Neural progenitor cell (in vitro differentiated cells): Measurements from ENCODE around the gene PLVAP. TPM values are rescaled to one million over a fixed set of nuclear protein-coding genes. Genes with fewer than 3 reads are reported as not detected.

ENCODE experiments used
- DNase-seq: peaks from one replicate; pipeline ENCODE4 v3.0.0-alpha.2; 2016; ENCODE audit warnings: low spot score
- H2AFZ ChIP-seq: fragments of 200-600 bp; sonication (generic); replicated peaks from 2 replicates; pipeline ENCODE4 v1.6.1; 2016; ENCODE audit warnings: antibody characterized with exemption
- H3F3A ChIP-seq: fragments of 200-600 bp; sonication (generic); 2 replicates; pipeline ENCODE4 v1.6.1; 2016; ENCODE audit warnings: antibody characterized with exemption, low read depth
- H3K27ac ChIP-seq: fragments of 200-600 bp; sonication (generic); 2 replicates; pipeline ENCODE4 v1.5.1; 2016; ENCODE audit warnings: mild to moderate bottlenecking
- H3K27me3 ChIP-seq: fragments of 200-600 bp; sonication (generic); 2 replicates; pipeline ENCODE4 v1.6.1; 2016; ENCODE audit warnings: mild to moderate bottlenecking, moderate library complexity
- H3K36me3 ChIP-seq: fragments of 200-600 bp; sonication (generic); 2 replicates; pipeline ENCODE4 v1.5.1; 2016
- H3K4me1 ChIP-seq: fragments of 200-600 bp; sonication (generic); 2 replicates; pipeline ENCODE4 v1.6.1; 2016; ENCODE audit warnings: mixed run types
- H3K4me2 ChIP-seq: fragments of 200-600 bp; sonication (generic); 2 replicates; pipeline ENCODE4 v1.6.1; 2016
- H3K4me3 ChIP-seq: fragments of 200-600 bp; sonication (generic); 2 replicates; pipeline ENCODE4 v1.5.1; 2016
- H3K79me2 ChIP-seq: fragments of 200-600 bp; sonication (generic); 2 replicates; pipeline ENCODE4 v1.6.1; 2016; ENCODE audit warnings: low read depth
- H3K9ac ChIP-seq: fragments of 200-600 bp; sonication (generic); 2 replicates; pipeline ENCODE4 v1.6.1; 2016
- H3K9me3 ChIP-seq: fragments of 200-600 bp; sonication (generic); 2 replicates; pipeline ENCODE4 v1.5.1; 2016; ENCODE audit warnings: low read depth
- H4K20me1 ChIP-seq: fragments of 200-600 bp; sonication (generic); 2 replicates; pipeline ENCODE4 v1.6.1; 2016; ENCODE audit warnings: low read depth
- H3K27ac Mint-ChIP-seq: 3 replicates; pipeline ENCODE4 v1.8.0; 2021; ENCODE audit warnings: mixed read lengths
- H3K27me3 Mint-ChIP-seq: 2 replicates; pipeline ENCODE4 v1.8.0; 2022; ENCODE audit warnings: low read depth, mild to moderate bottlenecking, inconsistent platforms, moderate library complexity, mixed read lengths; ENCODE audit not compliant: insufficient read depth
- H3K36me3 Mint-ChIP-seq: 3 replicates; pipeline ENCODE4 v1.8.0; 2021; ENCODE audit warnings: mixed read lengths
- H3K4me1 Mint-ChIP-seq: 3 replicates; pipeline ENCODE4 v1.8.0; 2021; ENCODE audit warnings: mixed read lengths
- H3K4me3 Mint-ChIP-seq: 3 replicates; pipeline ENCODE4 v1.8.0; 2021; ENCODE audit warnings: mild to moderate bottlenecking, moderate library complexity, mixed read lengths
- H3K9me3 Mint-ChIP-seq: 3 replicates; pipeline ENCODE4 v1.8.0; 2020; ENCODE audit warnings: mixed read lengths
- CTCF ChIP-seq: fragments of 200-600 bp; sonication (generic); IDR thresholded peaks from 2 replicates; pipeline ENCODE4 v1.5.1; 2017; ENCODE audit warnings: antibody characterized with exemption, mild to moderate bottlenecking
- EZH2 ChIP-seq: fragments of 200-600 bp; sonication (generic); IDR thresholded peaks from 2 replicates; pipeline ENCODE4 v1.6.1; 2017; ENCODE audit warnings: antibody characterized with exemption, mild to moderate bottlenecking, moderate library complexity
- EZH2phosphoT487 ChIP-seq: fragments of 200-600 bp; sonication (generic); IDR thresholded peaks from 2 replicates; pipeline ENCODE4 v1.6.1; 2017; ENCODE audit warnings: antibody characterized with exemption
- total RNA-seq: library from RNA; depleted of rRNA; stranded (reverse); fragments of >200 nt; gene quantifications from 2 replicates; pipeline ENCODE4 v1.2.3, GENCODE V29; 2015; ENCODE audit warnings: low replicate concordance

PLVAP gene
- total RNA-seq, 1 donor from 2014 or later: 0.11 TPM

GRCh38 chr19:17414097-17414496 is 37.0 kb upstream of the PLVAP start:
- H2AFZ ChIP-seq: no peak overlapping the region
- H3K27ac ChIP-seq: no peak overlapping the region
- H3K4me1 ChIP-seq: peaks cover 15% of the 10 kb centered on the region
- H4K20me1 ChIP-seq: no peaks in the 10 kb centered on the region
- no peaks in the 10 kb centered on the region for H3K27me3 ChIP-seq
- DNase-seq: no peak
- H3F3A ChIP-seq: peaks cover 41% of the 10 kb centered on the region
- TF ChIP-seq CTCF: no peak
- no peak for TF ChIP-seq EZH2
- TF ChIP-seq EZH2phosphoT487: no peak
- no peaks in the 10 kb centered on the region for H3K9me3 Mint-ChIP-seq
- H3K27me3 Mint-ChIP-seq: peaks cover 14% of the 10 kb centered on the region
- no peak overlapping the region for H3K4me3 Mint-ChIP-seq
- H3K36me3 Mint-ChIP-seq: no peaks in the 10 kb centered on the region
- no peaks in the 10 kb centered on the region for H3K36me3 ChIP-seq
- H3K4me2 ChIP-seq: no peak overlapping the region
- H3K27ac Mint-ChIP-seq: no peak overlapping the region
- no peaks in the 10 kb centered on the region for H3K79me2 ChIP-seq
- no peak overlapping the region for H3K9ac ChIP-seq
- peaks cover 22% of the 10 kb centered on the region for H3K4me1 Mint-ChIP-seq
- H3K9me3 ChIP-seq: no peaks in the 10 kb centered on the region
- no peak overlapping the region for H3K4me3 ChIP-seq

GRCh38 chr19:17411801-17412200 is 34.7 kb upstream of the PLVAP start:
- H3K9me3 ChIP-seq: no peaks in the 10 kb centered on the region
- no peak overlapping the region for H3K27ac ChIP-seq
- H3K36me3 Mint-ChIP-seq: no peaks in the 10 kb centered on the region
- no peak overlapping the region for H3K4me3 Mint-ChIP-seq
- H3K36me3 ChIP-seq: no peaks in the 10 kb centered on the region
- H3F3A ChIP-seq: peaks cover 28% of the 10 kb centered on the region
- TF ChIP-seq EZH2: no peak
- no peak for TF ChIP-seq EZH2phosphoT487
- TF ChIP-seq CTCF: no peak
- no peak overlapping the region for H3K9ac ChIP-seq
- H3K9me3 Mint-ChIP-seq: no peaks in the 10 kb centered on the region
- H3K4me2 ChIP-seq: no peak overlapping the region
- H3K4me1 Mint-ChIP-seq: peaks cover 27% of the 10 kb centered on the region
- H3K79me2 ChIP-seq: no peaks in the 10 kb centered on the region
- H3K4me1 ChIP-seq: peaks cover 19% of the 10 kb centered on the region
- no peak overlapping the region for H3K4me3 ChIP-seq
- no peak overlapping the region for H3K27ac Mint-ChIP-seq
- H2AFZ ChIP-seq: no peak overlapping the region
- no peak for DNase-seq
- H3K27me3 Mint-ChIP-seq: peaks cover 10% of the 10 kb centered on the region
- no peaks in the 10 kb centered on the region for H4K20me1 ChIP-seq
- no peaks in the 10 kb centered on the region for H3K27me3 ChIP-seq

DNA sequence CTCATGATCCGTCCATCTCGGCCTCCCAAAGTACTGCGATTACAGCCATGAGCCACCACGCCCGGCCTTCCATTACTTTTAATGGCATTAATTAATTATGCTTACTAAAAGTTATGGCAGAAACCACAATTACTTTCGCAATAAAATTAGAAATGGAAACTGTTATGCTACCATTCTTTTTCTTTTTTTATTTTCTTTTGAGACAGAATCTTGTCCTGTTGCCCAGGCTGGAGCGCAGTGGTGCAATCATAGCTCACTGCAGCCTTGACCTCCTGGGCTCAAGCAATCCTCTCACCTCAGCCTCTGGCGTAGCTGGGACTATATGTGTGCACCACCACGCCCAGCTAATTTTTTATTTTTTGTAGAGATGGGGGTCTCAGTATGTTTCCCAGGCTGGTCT is 32.8 kb upstream of the PLVAP start:
- Histone ChIP-seq H3F3A (peaks cover 28% of the 10 kb centered on the region), H3K27me3 (no peaks in the 10 kb centered on the region), H2AFZ (no peak overlapping the region), H3K36me3 (no peaks in the 10 kb centered on the region), H4K20me1 (no peaks in the 10 kb centered on the region), H3K79me2 (peaks cover 6% of the 10 kb centered on the region), H3K4me1 (peaks cover 12% of the 10 kb centered on the region), H3K4me3 (no peak overlapping the region), H3K9me3 (no peaks in the 10 kb centered on the region), H3K27ac (no peak overlapping the region), H3K9ac (no peak overlapping the region), H3K4me2 (no peak overlapping the region)
- no peaks in the 10 kb centered on the region for H3K9me3 Mint-ChIP-seq
- H3K36me3 Mint-ChIP-seq: no peaks in the 10 kb centered on the region
- no peak overlapping the region for H3K27ac Mint-ChIP-seq
- no peak for DNase-seq
- H3K4me1 Mint-ChIP-seq: peaks cover 34% of the 10 kb centered on the region
- H3K4me3 Mint-ChIP-seq: no peak overlapping the region
- H3K27me3 Mint-ChIP-seq: peaks cover 7% of the 10 kb centered on the region
- TF ChIP-seq CTCF: no peak
- TF ChIP-seq EZH2phosphoT487: no peak
- TF ChIP-seq EZH2: no peak

GRCh38 chr19:17406887-17407196 is 29.7 kb upstream of the PLVAP start:
- Mint-ChIP-seq H3K4me3 (peak overlapping the region; percentile 77), H3K27ac (peak overlapping the region; percentile 69), H3K27me3 (peaks cover 5% of the 10 kb centered on the region), H3K36me3 (no peaks in the 10 kb centered on the region), H3K9me3 (no peaks in the 10 kb centered on the region), H3K4me1 (peaks cover 40% of the 10 kb centered on the region)
- Histone ChIP-seq H3K27ac (no peak overlapping the region), H3F3A (peaks cover 43% of the 10 kb centered on the region), H3K4me1 (peaks cover 19% of the 10 kb centered on the region), H3K27me3 (no peaks in the 10 kb centered on the region), H4K20me1 (peaks cover 7% of the 10 kb centered on the region), H3K4me2 (peak overlapping the region; percentile 45), H3K79me2 (peaks cover 15% of the 10 kb centered on the region), H3K9me3 (no peaks in the 10 kb centered on the region), H2AFZ (no peak overlapping the region), H3K9ac (no peak overlapping the region), H3K4me3 (no peak overlapping the region), H3K36me3 (no peaks in the 10 kb centered on the region)
- TF ChIP-seq EZH2phosphoT487: no peak
- TF ChIP-seq CTCF: no peak
- no peak for TF ChIP-seq EZH2
- no peak for DNase-seq
